IPS-NIHi7 (cell line): ENCODE results near the gene SNRPD1.
"Not testable (repeated sequence)": the region's sequence is repeated elsewhere in the genome, so short reads cannot be mapped to it uniquely, and the experiment has no call there.

Experiments used
- DNase-seq: peaks from one replicate; pipeline ENCODE4 v3.0.0; 2012; ENCODE audit warnings: mixed read lengths; ENCODE audit errors: extremely low spot score

SNRPD1 gene

DNA sequence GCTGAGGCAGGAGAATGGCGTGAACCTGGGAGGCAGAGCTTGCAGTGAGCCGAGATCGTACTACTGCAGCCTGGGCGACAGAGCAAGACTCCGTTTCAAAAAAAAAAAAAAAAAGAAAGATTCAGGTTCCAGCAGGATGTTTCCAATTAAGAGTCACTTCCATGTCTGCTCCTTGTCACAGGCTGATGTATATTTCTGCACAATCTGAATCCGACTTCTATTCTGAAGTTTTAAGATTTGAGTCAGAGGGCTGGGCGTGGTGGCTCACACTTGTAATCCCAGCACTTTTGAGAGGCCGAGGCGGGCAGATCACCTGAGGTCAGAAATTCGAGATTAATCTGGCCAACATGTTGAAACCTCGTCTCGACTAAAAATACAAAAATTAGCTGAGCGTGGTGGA is 24.7 kb downstream of the SNRPD1 start:
- DNase-seq, result no peak

DNA sequence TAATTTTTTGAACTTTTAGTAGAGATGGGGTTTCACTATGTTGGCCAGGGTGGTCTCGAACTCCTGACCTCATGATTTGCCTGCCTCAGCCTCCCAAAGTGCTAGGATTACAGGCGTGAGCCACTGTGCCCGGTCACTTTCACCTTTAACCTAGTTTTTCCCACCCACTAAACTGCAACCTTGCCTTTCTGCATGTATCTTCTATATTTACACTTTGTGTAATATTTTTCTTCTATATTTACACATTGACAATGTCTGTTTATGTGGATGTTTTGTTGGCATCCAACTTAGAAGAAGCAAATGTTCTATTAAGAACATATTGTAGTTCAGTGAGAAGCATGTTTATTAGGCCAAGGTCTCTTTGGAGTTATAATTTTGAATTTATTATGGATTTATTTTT is 26.7 kb downstream of the SNRPD1 start:
- no peak for DNase-seq

DNA sequence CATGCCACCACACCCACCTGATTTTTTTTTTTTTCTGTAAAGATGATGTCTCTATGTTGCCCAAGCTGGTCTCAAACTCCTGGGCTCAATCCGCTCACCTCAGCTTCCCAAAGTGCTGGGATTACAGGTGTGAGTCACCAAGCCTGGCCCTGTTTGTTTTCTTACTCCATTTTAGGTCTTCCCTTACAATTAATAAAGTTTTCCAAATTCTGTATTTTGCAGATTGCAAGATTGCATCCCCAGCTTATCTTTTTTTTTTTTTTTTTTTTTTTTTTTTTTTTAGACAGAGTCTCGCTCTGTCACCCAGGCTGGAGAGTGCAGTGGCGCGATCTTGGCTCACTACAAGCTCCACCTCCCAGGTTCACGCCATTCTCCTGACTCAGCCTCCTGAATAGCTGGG is 28.3 kb downstream of the SNRPD1 start:
- not testable (repeated sequence) for DNase-seq

DNA sequence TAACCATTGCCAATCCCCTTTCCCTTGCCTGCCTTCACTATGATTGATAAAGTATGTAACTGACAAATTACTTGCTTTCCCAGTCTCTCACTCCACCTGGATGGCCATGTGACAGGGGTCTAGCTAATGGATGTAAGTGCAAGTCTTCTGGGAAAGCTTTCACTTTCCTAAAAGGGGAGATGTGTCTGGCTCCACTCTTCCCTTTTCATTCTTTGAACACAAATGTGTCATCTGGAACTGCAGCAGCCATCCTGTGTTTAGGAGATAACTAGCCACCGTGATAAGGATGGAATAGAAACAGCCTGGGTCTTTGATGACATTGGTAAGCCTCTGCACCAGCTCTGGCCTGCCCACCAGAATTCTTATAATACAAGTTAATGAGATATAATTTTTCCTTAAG is 38.2 kb downstream of the SNRPD1 start:
- no peak for DNase-seq

DNA sequence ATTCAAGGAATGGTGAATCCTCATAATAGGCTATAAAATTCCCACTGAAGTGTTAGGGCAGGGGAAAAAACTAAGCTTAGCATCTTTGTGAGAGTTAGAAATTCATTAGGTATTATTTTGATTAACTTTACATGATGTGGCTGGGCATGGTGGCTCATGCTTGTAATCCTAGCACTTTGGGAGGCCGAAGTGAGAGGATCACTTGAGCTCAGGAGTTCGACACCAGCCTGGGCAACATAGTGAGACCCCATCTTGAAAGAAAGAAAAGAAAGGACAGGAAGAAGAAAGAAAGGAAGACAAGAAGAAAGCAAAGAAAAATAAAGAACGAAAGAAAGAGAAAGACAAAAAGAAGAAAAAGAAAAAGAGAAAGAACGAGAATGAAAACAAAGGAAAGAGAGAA is 40.0 kb downstream of the SNRPD1 start:
- DNase-seq, result no peak

DNA sequence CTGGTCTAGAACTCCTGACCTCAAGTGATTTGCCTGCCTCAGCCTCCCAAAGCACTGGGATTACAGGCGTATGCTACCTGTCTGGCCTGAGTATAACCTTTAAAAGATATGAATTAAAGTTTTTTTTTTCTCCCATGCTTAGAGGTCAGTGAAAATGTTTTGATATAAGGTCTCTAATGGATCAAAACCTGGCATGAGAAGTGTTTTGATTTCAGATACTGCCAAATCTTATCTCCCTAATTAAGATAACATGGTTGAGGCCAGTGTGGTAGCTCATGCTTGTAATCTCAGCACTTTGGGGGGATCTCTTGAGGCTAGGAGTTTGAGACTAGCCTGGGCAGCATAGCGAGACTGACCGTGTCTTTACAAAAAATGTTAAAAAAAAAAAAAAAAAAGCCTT is 41.2 kb downstream of the SNRPD1 start:
- no peak for DNase-seq

DNA sequence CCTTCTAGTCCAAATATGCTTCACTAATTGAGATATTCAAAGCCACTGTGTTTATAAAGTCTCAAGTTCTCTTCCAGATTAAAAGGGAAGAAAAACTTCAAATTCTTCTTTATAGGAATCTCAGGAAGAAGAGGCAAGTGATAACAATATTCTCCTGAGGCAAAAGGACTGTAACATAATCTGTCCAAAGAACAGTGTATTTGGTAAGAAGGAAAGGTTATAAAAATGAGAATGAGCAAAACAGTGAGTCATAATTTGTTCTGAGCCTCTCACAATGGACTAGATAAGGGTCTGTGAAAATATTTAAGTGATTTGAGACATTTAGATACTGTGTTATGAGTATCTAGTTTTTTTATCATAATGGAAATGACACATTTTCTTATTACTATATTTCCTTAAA is 44.3 kb downstream of the SNRPD1 start:
- no peak for DNase-seq

DNA sequence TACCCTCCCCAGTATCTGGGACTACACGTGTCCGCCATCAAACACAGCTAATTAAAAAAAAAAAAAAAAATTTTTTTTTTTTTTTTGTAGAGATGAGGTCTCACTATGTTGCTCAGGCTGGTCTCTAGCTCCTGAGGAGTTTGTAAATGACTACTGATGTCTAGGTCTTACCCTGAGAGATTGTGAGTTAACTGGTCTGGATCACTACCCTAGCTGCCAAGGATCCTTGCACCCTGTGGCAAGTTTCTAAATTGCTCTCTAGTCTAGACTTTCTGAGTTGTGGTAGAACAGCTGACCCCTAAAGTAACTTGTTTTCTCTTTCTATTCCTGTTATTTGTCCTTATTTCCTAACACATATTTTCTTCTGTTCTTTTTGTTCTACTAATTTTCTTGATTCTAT is 48.0 kb downstream of the SNRPD1 start:
- DNase-seq, result no peak

DNA sequence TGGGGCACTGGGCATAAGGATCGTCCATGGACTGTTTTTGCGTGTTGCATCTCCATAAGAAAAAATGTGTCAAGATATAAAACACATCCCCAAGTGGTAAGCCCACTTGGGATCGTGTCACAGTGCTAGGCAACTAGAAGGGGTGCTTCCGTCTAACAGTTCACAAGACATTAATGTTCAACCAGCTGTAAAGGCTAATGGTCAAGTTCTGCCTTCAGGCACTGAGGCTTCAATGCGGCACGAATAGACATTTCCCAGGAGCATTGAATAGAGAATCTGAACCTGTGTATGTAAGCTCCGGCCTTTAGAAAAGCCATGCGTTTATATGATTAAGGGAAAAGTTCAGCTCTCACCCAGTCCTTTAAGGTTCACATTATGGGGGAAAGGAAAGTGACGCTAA is 50.5 kb downstream of the SNRPD1 start:
- no peak for DNase-seq

DNA sequence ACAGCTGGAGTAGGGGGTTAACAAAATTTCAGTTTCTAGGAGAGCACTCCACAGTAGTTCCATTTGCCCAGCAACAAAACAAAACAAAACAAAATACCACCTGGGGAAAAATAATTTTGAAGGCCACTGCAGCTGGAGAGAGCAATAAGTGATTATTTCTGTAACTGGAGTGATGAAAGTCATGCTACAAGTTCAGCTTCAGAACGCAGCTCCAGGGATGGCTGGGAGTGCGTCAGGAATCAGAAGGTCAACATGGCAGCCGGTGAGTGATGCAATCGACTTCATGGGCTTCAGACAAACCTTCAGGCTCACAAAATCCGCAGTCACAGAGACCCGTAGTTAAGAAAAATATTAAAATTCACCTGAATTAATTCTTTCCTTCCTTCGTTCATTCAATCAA is 51.5 kb downstream of the SNRPD1 start:
- DNase-seq, result no peak

DNA sequence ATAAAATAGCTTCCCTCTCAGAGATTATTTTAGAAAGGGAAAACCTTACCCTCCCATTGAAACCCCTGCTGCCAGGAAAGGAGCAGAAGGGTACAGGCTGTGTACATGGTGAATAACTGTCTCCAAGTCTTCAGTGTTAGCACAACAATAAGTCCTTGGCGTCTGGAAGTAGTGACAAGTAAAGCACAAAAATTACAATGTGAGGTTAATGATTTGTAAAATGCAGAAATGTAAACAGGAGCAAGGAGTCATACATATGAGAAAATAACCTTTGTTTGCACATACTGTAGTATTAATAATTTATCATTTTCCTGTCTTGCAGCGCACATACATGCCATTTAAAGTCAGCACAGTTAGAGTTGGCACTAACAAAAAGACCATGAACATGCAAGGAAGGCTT is 52.0 kb downstream of the SNRPD1 start:
- no peak for DNase-seq

DNA sequence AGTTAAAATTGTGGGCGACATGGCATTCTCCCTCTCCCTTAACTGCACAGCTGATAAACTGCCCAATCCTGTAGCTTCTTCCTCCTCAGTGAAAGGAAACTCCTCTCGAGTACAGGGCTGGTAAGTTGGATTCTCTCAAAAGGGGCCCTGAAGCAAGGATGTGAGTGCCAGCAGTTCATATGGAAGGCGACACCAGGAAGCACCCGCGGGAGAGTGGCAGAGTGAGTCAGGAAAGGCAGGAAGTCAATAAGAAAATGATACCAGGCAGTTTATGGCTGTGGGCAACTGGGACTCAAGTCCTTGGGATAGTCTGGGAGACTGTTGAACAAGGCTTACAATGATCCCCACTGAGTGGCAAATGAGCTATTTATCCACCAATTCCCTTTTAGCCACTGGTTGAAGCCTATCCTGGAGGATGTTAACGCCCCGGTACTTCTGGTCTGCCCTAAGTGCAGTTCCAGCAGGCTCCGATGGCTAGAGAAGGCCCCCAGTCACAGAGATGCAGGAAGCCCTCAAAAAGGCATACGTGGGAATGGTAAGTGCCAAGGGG is 57.7 kb downstream of the SNRPD1 start:
- DNase-seq, result no peak

DNA sequence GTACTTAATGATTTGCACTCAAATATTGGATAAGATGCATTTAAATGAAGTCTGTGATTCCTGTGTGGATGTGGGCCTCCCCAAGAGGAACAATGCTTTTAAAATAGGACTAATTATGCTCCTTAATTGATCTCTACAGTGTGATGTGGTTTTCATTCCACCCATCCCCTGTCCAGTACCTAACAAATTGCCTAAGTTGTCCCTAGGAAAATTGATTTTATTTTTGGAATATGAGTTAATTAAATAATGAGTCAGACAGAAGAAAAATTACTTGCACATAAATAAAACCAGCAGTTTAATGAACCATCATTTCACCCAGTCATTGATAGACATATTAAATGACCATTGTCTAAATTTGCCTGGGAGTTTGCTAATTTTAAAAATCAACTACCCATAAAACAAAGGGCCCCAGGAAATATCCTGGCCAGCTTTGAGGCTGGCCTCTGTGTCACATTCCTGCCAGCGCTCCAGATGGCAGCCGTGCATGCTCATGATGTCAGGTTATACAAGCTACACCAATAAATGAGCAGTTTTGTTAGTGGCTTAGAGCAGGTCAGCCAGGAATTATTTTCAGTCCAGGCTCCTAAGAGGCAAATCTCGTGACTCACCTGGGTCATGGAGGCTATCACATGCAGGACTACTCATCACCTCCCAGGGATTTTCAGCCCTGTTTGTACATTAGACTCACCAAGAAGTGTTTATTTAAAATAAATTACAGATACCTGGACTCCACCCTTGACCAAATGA is 60.6 kb downstream of the SNRPD1 start:
- DNase-seq, result no peak

DNA sequence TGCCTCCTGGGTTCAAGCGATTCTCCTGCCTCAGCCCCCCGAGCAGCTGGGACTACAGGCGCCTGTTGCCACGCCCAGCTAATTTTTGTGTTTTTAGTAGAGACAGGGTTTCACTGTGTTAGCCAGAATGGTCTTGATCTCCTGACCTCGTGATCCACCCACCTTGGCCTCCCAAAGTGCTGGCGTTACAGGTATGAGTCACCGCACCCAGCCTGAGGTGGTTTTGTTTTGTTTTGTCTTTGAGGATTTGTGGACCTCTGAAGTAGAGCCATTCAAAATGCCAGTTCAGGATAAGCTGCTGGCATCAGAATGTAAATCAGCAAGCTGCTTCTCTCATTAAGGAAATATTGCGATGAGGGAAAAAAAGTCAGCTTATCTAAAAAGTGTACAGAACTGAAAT is 63.2 kb downstream of the SNRPD1 start:
- DNase-seq, result not testable (repeated sequence)

DNA sequence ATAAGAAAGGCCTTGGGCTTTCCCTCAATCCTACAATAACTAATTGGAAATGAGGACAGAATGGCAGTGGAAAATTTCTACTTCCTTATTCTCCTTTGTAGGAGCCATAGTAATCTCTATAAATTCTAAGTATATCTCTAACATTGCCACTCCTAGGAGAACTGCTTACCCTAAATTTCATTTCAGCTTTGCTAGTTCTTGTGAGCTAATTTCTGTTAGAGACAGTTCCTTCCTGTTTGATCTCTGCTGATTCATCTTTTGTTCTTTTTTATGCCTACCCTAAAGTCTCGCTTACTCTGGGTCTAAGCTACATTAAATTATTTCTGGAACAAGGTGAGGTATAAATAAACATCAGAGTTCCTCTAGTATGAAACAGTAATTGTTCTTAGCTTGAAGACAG is 66.7 kb downstream of the SNRPD1 start:
- no peak for DNase-seq

DNA sequence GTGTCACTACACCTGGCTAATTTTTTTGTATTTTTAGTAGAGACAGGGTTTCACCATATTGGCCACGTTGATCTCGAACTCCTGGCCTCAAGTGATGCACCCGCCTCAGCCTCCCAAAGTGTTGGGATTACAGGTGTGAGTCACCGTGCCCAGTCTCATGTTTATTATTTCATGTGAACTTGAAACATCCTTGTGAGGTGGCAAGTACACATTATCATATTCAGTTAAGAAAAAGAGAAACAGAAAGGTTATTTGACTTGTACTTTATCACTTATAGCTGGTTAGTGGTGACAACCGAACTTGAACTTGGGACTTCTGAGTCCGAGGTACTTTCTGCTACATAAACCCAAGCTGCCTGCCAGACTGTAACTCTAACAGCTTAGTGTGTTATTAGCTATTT is 68.0 kb downstream of the SNRPD1 start:
- no peak for DNase-seq

DNA sequence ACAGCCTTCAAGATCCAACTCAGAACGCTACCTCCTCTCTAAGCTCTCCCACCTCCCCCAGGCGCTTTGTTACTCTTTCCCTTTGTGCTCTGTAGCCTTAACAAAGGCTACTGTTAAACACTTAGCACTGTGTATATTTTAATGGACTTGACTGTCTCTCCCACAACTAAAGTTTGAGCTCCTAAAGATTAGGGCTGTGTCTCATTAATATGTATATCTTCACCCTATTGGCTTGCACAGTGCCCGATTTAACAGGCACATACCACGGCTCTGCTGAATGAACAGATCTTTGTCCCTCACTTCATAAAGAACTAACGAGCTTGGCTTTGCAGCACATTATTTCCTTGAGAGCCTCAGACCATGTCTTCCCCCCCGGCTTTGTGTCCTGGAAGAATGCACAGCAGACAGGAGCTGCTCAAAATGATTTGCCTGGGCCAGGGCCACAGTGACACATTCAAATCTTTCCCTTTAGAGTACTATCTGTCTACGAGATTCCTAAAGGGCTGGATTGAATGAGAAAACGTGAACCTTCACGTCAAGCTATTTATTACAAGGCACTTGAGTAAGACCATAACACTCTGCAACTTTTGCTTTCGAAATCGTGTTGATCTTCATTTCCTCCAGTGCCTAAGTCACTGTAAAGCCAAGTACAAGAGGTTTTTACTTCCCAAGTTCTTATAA is 70.4 kb downstream of the SNRPD1 start:
- no peak for DNase-seq
